Fibroblast of the aortic adventitia (primary cell): Measurements from ENCODE around the gene EVI5L. TPM values are rescaled to one million over a fixed set of nuclear protein-coding genes. Genes with fewer than 3 reads are reported as not detected.
A peak's percentile ranks its signal among the peaks of the same experiment; 100 is the strongest.

Experiments used
- DNase-seq: peaks from one replicate; pipeline ENCODE4 v3.0.0-alpha.2; 2010; ENCODE audit warnings: low read depth
- H3K4me3 ChIP-seq: 2 replicates; pipeline ENCODE4 v1.5.1; 2011; ENCODE audit warnings: low read depth, mild to moderate bottlenecking, control low read depth, low read length, moderate library complexity
- total RNA-seq: library from RNA; depleted of rRNA; stranded (reverse); fragments of >200 nt; gene quantifications from 2 replicates; pipeline ENCODE4 v1.2.3, GENCODE V29; 2012; ENCODE audit warnings: low replicate concordance
- TF ChIP-seq, protein P1 (sequence below): IDR thresholded peaks from 2 replicates; pipeline ENCODE4 v1.5.1; 2011; ENCODE audit warnings: mild to moderate bottlenecking, low read length, control low read depth, inconsistent platforms; ENCODE audit not compliant: insufficient read depth

The EVI5L gene
- total RNA-seq, 1 donor, result 16.6 TPM

DNA sequence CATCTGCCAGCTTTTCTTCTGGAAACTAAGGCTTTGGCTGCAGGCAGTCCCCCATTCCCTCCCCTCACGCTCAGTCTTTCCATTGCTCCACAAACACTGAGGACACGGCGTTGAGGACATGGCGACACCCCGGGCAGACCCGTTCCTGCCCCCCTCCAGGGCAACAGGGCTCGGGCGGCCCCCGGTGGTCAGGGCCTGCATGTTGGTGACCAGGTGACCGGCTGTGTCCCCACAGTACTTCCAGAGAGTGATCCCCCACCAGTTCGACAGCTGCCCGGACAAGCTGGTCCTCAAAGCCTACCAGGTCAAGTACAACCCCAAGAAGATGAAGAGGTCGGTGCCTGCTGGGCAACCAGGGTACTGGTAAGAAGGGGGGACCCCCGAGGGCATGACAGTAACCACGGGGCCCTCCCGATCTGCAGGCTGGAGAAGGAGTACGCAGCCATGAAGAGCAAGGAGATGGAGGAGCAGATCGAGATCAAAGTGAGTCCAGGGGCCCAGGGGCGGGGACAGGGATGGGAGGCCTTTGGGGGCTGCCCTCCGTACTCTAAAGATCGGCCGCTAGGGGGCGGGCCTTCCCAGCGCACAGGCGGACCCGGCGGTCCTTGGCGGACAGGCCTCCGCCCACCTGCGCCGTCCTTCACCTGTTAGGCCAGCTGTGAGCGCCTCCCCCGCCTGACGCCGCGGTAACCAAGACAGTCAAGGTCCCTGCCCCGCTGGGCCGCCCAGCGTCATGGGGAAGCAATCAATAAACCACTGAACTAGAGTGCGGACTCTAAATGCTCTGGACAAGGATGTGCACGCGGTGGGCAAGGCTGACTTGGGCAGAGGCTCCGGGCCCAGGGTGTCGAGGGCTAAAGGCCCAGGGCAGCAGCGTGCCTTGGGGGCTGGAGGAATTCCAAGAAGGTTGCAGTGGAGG is 23.1 kb downstream of the EVI5L start:
- peak; percentile 48 for DNase-seq
- no peak overlapping the region for H3K4me3 ChIP-seq
- TF ChIP-seq, protein P1, sequence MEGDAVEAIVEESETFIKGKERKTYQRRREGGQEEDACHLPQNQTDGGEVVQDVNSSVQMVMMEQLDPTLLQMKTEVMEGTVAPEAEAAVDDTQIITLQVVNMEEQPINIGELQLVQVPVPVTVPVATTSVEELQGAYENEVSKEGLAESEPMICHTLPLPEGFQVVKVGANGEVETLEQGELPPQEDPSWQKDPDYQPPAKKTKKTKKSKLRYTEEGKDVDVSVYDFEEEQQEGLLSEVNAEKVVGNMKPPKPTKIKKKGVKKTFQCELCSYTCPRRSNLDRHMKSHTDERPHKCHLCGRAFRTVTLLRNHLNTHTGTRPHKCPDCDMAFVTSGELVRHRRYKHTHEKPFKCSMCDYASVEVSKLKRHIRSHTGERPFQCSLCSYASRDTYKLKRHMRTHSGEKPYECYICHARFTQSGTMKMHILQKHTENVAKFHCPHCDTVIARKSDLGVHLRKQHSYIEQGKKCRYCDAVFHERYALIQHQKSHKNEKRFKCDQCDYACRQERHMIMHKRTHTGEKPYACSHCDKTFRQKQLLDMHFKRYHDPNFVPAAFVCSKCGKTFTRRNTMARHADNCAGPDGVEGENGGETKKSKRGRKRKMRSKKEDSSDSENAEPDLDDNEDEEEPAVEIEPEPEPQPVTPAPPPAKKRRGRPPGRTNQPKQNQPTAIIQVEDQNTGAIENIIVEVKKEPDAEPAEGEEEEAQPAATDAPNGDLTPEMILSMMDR, result peak; percentile 77

DNA sequence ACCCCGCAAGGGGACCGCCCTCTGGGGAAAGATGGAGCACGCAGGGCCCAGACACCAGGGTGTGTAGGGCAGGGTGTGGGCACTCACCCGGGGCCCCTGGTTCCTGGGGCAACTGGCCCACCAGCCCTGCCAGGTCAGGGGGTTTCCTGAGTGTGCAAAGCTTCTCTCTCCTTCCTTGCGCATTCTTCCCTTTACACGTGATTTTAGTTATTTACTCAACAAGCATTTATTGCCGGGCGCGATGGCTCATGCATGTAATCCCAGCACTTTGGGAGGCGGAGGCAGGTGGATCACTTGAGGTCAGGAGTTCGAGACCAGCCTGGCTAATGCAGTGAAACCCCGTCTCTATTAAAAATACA is 23.7 kb downstream of the EVI5L start:
- no peak overlapping the region for H3K4me3 ChIP-seq
- TF ChIP-seq, protein P1, result no peak
- DNase-seq, result no peak

DNA sequence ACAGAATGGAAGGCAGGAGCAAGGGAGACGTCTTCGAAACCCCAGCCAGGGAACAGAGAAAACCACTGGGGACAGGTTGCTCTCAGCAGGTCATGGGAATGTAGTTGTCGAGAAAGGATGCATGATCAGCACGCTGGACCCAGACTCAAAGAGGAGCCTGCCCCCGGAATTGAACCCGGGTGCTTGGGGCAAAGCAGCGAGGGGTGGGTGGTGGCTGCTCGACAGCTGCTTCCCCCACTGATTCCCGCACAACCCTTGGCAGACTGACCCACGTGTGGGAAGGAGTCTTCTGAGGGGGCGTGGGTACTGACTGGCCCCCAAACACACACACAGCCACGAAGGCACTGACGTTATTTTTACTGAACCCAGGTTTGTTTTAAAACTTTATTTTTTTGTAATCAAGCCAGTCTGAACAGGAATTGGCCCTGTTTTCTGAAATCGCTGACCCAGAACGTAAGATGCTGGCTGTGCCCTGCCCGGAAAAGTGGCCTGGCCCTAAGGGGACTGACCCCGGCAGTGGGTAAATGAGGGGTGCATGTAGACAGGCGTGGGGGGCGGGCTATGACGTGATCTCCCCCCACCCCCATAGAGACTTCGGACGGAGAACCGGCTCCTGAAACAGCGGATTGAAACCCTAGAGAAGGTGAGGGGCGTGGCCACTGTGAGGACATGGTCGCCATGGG is 25.5 kb downstream of the EVI5L start:
- TF ChIP-seq, protein P1, result no peak
- no peak overlapping the region for H3K4me3 ChIP-seq
- no peak for DNase-seq

DNA sequence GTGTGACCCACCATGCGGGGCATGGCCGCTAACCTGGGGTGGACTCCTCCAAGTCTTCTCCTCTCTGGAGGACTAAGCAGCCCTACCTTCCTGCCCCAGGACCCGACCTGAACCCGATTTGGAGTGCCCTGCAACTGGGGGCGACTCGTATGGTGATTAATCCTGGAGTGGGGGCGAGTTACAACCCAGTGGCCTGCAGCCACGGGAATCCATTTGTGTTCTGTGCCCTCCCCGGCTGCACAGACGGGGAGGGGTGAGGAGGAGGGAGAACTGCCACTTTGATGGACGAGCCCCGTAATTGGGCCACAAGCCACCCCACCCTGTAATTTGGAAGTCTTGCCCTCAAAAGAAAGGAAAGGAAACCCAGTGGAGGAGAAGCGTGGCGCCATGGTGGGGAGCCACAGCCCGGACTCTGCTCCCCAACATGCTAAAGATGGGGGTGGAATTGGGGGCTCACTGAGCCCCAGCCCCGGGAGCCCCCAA is 26.1 kb downstream of the EVI5L start:
- TF ChIP-seq, protein P1, result no peak
- H3K4me3 ChIP-seq, result no peak overlapping the region
- DNase-seq, result no peak

DNA sequence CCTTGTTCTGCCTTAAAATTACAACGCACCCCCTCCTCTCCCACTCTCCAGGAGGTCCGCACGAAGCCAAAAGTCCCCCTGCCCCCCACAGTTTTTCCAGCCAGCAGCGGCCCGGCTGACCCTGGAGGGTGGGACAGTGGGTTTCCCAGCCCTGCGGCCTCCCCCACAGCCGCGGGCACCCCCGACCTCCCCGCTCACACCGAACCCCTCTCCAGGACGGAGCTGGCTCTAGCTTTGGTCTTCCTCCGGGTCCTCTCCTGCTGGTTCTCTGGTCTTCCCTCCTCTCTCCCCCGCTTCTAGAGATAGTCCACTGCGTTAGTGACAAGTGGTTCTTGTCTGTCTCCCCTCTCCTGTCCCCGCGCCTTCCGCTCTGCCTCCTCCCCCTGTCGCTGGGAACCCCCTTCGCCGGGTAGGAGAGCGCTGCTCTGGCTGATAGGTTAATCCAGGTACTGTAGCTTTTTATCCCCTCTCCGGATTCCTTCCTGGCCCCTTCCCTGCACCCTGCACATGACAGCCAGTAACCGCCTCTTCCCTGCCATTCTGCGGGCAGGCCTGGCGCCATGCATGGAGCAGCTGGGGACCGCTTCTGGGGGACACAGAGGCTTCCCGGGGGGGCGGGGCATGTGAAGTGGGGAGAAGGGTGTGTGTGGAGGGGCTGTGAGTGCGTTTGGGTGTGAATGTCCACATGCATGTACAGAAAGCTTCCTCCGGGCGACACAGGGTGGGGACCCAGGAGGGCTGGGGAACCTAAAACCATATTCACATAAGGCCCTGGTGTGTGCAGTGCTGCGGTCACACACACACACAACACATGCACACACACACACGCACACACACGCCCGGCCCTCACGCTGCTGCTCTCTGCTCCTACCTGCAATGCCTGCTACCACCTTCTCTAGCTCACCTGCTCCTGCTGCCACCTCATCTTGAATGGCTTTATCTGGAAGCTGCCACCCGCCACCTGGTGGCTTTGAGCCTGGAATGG is 27.0 kb downstream of the EVI5L start:
- no peak overlapping the region for H3K4me3 ChIP-seq
- TF ChIP-seq, protein P1, result no peak
- no peak for DNase-seq

DNA sequence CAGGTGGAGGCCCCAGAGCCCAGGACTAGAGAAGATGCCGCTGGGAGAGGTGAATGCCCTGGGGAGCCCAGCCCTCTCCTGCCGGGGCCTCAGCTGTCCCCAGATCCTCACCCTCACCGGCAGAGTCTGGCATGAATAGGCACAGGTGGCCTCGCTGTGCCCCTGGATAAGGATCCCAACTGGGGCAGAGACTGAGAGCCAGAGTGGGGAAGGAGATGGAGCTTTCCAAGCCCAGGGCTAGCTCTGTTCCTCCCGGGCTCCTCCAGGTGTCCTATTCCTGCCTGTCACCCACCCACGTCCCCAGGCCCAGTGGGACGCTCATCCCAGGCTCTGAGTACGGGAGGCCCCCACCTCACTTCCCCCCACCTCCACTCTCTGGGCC is 27.7 kb downstream of the EVI5L start:
- DNase-seq, result no peak
- H3K4me3 ChIP-seq, result no peak overlapping the region
- TF ChIP-seq, protein P1, result no peak
